B cell (primary cell): ENCODE measurements around the gene IL10RA. TPM values are rescaled to one million over a fixed set of nuclear protein-coding genes. Genes with fewer than 3 reads are reported as not detected.

Source experiments
- ATAC-seq: fragments of 200-7000 bp; cut with Tn5 transposase; one replicate; pipeline ENCODE4 v1.10.0; 2021; ENCODE audit warnings: low read depth, mild to moderate bottlenecking, moderate number of reproducible peaks, moderate library complexity
- CTCF ChIA-PET: fragments of 350-600 bp; sonication (Branson Sonifier 250); formaldehyde crosslinking; loops from one replicate; lab custom pipeline; 2021; ENCODE audit warnings: antibody characterized with exemption, inconsistent platforms; lab: Charles Lee
- POLR2A ChIA-PET: fragments of 350-600 bp; sonication (Branson Sonifier 250); formaldehyde crosslinking; loops from one replicate; lab custom pipeline; 2021; ENCODE audit warnings: antibody characterized with exemption; lab: Charles Lee
- DNase-seq: peaks from one replicate; pipeline ENCODE4 v3.0.0; 2013
- H2AFZ ChIP-seq: 2 replicates; pipeline ENCODE4 v1.6.1; 2012; ENCODE audit warnings: mild to moderate bottlenecking, low read depth, low read length; ENCODE audit not compliant: insufficient read depth, poor library complexity, severe bottlenecking
- H3K27ac ChIP-seq, 2 donors: 1 replicate in 1 of 2; 2 replicates in 1 of 2; pipeline ENCODE4 v1.5.1; 2012 to 2013; ENCODE audit warnings: low read length in 2 of 2, mild to moderate bottlenecking in 2 of 2, moderate library complexity in 1 of 2
- H3K27me3 ChIP-seq, 4 experiments: fragments of 200-600 bp in 1 of 4; sonication (generic) in 1 of 4; replicated peaks in 1 of 4; 1 replicate in 2 of 4; 2 replicates in 2 of 4; pipeline versions ENCODE4 v1.6.1 to v1.7.0; 2013 to 2016; ENCODE audit warnings: low read length in 3 of 4, mild to moderate bottlenecking in 2 of 4, mixed read lengths in 1 of 4, moderate library complexity in 1 of 4; ENCODE audit not compliant: insufficient read depth in 4 of 4, control insufficient read depth in 3 of 4; ENCODE audit errors: control extremely low read depth in 1 of 4
- H3K36me3 ChIP-seq, 2 experiments: replicated peaks in 1 of 2; 1 replicate in 1 of 2; 2 replicates in 1 of 2; pipeline versions ENCODE4 v1.6.1 to v1.7.1; 2013; ENCODE audit warnings: low read length in 1 of 2; ENCODE audit not compliant: insufficient read depth in 2 of 2, control insufficient read depth in 1 of 2; ENCODE audit errors: control extremely low read depth in 1 of 2, extremely low read depth in 1 of 2
- H3K4me1 ChIP-seq, 2 donors: fragments of 200-600 bp in 1 of 2; sonication (generic) in 1 of 2; 1 replicate in 1 of 2; 2 replicates in 1 of 2; pipeline versions ENCODE4 v1.5.1 to v1.6.1; 2013 to 2017; ENCODE audit warnings: low read length in 2 of 2; ENCODE audit not compliant: control insufficient read depth in 2 of 2, insufficient read depth in 2 of 2
- H3K4me2 ChIP-seq: replicated peaks from 2 replicates; pipeline ENCODE3; 2012; ENCODE audit warnings: mild to moderate bottlenecking, low read depth, low read length; ENCODE audit not compliant: poor library complexity, severe bottlenecking
- H3K4me3 ChIP-seq, 5 experiments: fragments of 200-600 bp in 1 of 5; sonication (generic) in 1 of 5; 1 replicate in 3 of 5; 2 replicates in 2 of 5; pipeline versions ENCODE4 v1.5.1 to v1.7.0; 2011 to 2016; ENCODE audit warnings: low read length in 4 of 5, mild to moderate bottlenecking in 4 of 5, low read depth in 2 of 5, control low read depth in 1 of 5, moderate library complexity in 1 of 5; ENCODE audit not compliant: insufficient read depth in 1 of 5; ENCODE audit errors: control extremely low read depth in 1 of 5, extremely low read depth in 1 of 5
- H3K79me2 ChIP-seq: fragments of 200-600 bp; sonication (generic); one replicate; pipeline ENCODE4 v1.6.0; 2016; ENCODE audit warnings: low read length; ENCODE audit not compliant: control insufficient read depth, insufficient read depth
- H3K9ac ChIP-seq: fragments of 200-600 bp; sonication (generic); 2 replicates; pipeline ENCODE4 v1.6.1; 2017; ENCODE audit warnings: mild to moderate bottlenecking, low read length, moderate library complexity
- H3K9me3 ChIP-seq, 3 donors: one replicate each; pipeline versions ENCODE4 v1.6.1 to v1.7.1; 2013; ENCODE audit warnings: low read length in 2 of 3; ENCODE audit not compliant: control insufficient read depth in 2 of 3, insufficient read depth in 1 of 3; ENCODE audit errors: control extremely low read depth in 1 of 3
- H4K20me1 ChIP-seq: 2 replicates; pipeline ENCODE4 v1.6.0; 2012; ENCODE audit warnings: mild to moderate bottlenecking, low read length; ENCODE audit not compliant: insufficient read depth, control insufficient read depth, poor library complexity, severe bottlenecking
- H3K27ac Mint-ChIP-seq: one replicate; pipeline ENCODE4 v1.8.0; 2021; ENCODE audit warnings: mixed read lengths
- H3K27me3 Mint-ChIP-seq: one replicate; pipeline ENCODE4 v1.8.0; 2021; ENCODE audit warnings: mixed read lengths
- H3K4me1 Mint-ChIP-seq: one replicate; pipeline ENCODE4 v1.8.0; 2021; ENCODE audit warnings: mixed read lengths
- H3K4me3 Mint-ChIP-seq: one replicate; pipeline ENCODE4 v1.8.0; 2021; ENCODE audit warnings: mixed read lengths
- H3K9me3 Mint-ChIP-seq: one replicate; pipeline ENCODE4 v1.8.0; 2022; ENCODE audit warnings: mixed read lengths; ENCODE audit not compliant: insufficient read depth
- EZH2 ChIP-seq: IDR thresholded peaks from 2 replicates; pipeline ENCODE4 v1.6.1; 2012; ENCODE audit warnings: borderline replicate concordance, low read depth, mild to moderate bottlenecking, moderate library complexity, low read length; ENCODE audit not compliant: insufficient read depth, poor library complexity, severe bottlenecking
- WGBS: methylation state at CpG from one replicate; pipeline ENCODE4 v1.1.5; 2013; ENCODE audit warnings: missing lambda C conversion rate; ENCODE audit not compliant: insufficient coverage; 5-methylcytosine and 5-hydroxymethylcytosine counted together
- intact Hi-C: fragments of 100-400 bp; cut with micrococcal nuclease; formaldehyde crosslinking; loops from one replicate; pipeline ENCODE4 v1.10.0; 2022
- polyA plus RNA-seq: library from polyadenylated mRNA; depleted of rRNA; stranded (reverse); fragments of >200 nt; gene quantifications from 2 replicates; pipeline ENCODE4 v1.2.3, GENCODE V29; 2012
- total RNA-seq, 2 donors: library from RNA; stranded (reverse); fragments of 120-200 nt in 1 of 2; gene quantifications; 1 replicate in 1 of 2; 2 replicates in 1 of 2; pipeline versions ENCODE4 v1.2.3 to v1.2.4, GENCODE V29; 2013 to 2022
- TF ChIP-seq, protein P1 (sequence below): fragments of 200-600 bp; IDR thresholded peaks from one replicate; pipeline ENCODE4 v1.8.0; 2022; ENCODE audit warnings: antibody characterized with exemption, mild to moderate bottlenecking

The IL10RA gene
- total and polyA plus RNA-seq, 2 donors (not counting 1 experiment from before 2014, with no cell fraction given): 73.3 to 417 TPM

DNA sequence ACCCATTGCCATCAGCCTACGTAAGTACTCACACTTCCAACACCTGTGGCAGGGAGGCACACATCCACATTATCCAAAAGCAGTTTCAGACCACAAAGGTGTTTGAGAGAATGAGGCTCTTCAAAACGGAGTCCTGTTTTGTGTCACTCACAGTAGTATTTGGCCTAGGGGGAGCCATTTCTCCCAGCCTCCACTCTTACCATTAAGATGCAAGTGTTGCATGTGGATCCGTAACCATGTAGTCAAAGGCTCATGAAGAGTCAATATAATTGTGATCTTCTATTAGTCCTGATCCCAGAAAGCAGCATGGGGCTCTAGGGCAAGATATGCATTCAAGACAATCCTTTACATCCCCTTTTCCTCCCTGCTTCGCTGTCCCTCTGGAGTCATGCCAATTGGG, 41.5 kb downstream of the IL10RA start:
- H3K27ac ChIP-seq: no peak overlapping the region
- no peaks in the 10 kb centered on the region for H3K79me2 ChIP-seq
- H3K36me3 ChIP-seq: no peaks in the 10 kb centered on the region
- Mint-ChIP-seq H3K9me3 (peaks cover 5% of the 10 kb centered on the region), H3K4me1 (peaks cover 19% of the 10 kb centered on the region), H3K27ac (no peak overlapping the region), H3K27me3 (no peaks in the 10 kb centered on the region), H3K4me3 (no peak overlapping the region)
- POLR2A ChIA-PET: interaction anchor here (1.3 kb wide), 1 partner anchor 17 kb away, joined by 8 read pairs; no protein-coding TSS in a partner anchor
- intact Hi-C loops: no loop called here
- no peak for TF ChIP-seq EZH2
- TF ChIP-seq, protein P1, sequence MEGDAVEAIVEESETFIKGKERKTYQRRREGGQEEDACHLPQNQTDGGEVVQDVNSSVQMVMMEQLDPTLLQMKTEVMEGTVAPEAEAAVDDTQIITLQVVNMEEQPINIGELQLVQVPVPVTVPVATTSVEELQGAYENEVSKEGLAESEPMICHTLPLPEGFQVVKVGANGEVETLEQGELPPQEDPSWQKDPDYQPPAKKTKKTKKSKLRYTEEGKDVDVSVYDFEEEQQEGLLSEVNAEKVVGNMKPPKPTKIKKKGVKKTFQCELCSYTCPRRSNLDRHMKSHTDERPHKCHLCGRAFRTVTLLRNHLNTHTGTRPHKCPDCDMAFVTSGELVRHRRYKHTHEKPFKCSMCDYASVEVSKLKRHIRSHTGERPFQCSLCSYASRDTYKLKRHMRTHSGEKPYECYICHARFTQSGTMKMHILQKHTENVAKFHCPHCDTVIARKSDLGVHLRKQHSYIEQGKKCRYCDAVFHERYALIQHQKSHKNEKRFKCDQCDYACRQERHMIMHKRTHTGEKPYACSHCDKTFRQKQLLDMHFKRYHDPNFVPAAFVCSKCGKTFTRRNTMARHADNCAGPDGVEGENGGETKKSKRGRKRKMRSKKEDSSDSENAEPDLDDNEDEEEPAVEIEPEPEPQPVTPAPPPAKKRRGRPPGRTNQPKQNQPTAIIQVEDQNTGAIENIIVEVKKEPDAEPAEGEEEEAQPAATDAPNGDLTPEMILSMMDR: no peak
- no peak overlapping the region for H3K4me3 ChIP-seq
- H3K4me1 ChIP-seq: peaks cover 0 to 8% of the 10 kb centered on the region in 2 donors
- no CpG with 5 or more reads among the region's 4 CpGs for WGBS
- H3K9me3 ChIP-seq: no peaks in the 10 kb centered on the region
- ATAC-seq (no peak), DNase-seq (no peak)
- no peaks in the 10 kb centered on the region for H3K27me3 ChIP-seq
- H4K20me1 ChIP-seq: no peaks in the 10 kb centered on the region
- H3K9ac ChIP-seq: no peak overlapping the region
- no peak overlapping the region for H2AFZ ChIP-seq
- H3K4me2 ChIP-seq: no peak overlapping the region
- CTCF ChIA-PET: interaction anchor here (0.6 to 1.2 kb wide), 3 partner anchors 12 to 25 kb away, joined by 3 to 4 read pairs (median 3); no protein-coding TSS in a partner anchor

DNA sequence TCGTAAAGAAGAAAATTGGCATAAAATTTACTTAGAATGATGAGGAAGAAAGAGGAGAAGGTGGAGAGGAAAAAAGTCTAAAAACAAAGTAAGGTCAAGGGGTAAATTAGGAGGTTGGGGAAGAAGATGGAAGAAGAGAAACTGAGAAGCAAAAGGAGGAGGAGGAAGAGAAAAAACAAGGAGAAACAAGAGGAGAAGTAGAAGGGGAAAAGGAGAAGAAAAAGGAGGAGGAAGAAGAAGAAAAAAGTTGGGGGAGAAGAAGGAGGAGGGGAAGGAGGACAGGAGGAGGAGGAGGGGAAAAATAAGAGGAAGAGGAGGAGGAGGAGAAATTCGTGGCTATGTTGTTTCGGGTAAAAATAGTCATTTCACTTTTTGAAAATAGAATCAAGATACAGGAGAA, 42.4 kb downstream of the IL10RA start:
- intact Hi-C loops: no loop called here
- no peaks in the 10 kb centered on the region for H3K36me3 ChIP-seq
- TF ChIP-seq, protein P1: no peak
- TF ChIP-seq EZH2: no peak
- Mint-ChIP-seq H3K27me3 (no peaks in the 10 kb centered on the region), H3K9me3 (peaks cover 5% of the 10 kb centered on the region), H3K4me3 (no peak overlapping the region), H3K4me1 (peaks cover 19% of the 10 kb centered on the region), H3K27ac (no peak overlapping the region)
- ATAC-seq (no peak), DNase-seq (no peak)
- WGBS: 50% methylated on average over 2 of the region's 3 CpGs
- no peaks in the 10 kb centered on the region for H3K79me2 ChIP-seq
- no peaks in the 10 kb centered on the region for H4K20me1 ChIP-seq
- no peak overlapping the region for H3K4me2 ChIP-seq
- no peak overlapping the region for H2AFZ ChIP-seq
- POLR2A ChIA-PET: interaction anchor here (1.2 kb wide), 1 partner anchor 13 kb away, joined by 5 read pairs; no protein-coding TSS in a partner anchor
- H3K9ac ChIP-seq: no peak overlapping the region
- CTCF ChIA-PET: interaction anchor here (0.5 to 1.4 kb wide), 5 partner anchors 21 to 138 kb away, joined by 3 to 4 read pairs (median 3); partner anchors contain the start of gene IL10RA
- no peak overlapping the region for H3K4me3 ChIP-seq
- no peaks in the 10 kb centered on the region for H3K27me3 ChIP-seq
- no peak overlapping the region for H3K27ac ChIP-seq
- peaks cover 0 to 8% of the 10 kb centered on the region in 2 donors for H3K4me1 ChIP-seq
- H3K9me3 ChIP-seq: no peaks in the 10 kb centered on the region
